SK-N-SH (cell line): ENCODE results near the gene SERPINA7. TPM values are rescaled to one million over a fixed set of nuclear protein-coding genes. Genes with fewer than 3 reads are reported as not detected.

Source experiments
- CTCF ChIA-PET: fragments of 300-600, 350-600 bp; formaldehyde crosslinking; extraction: SDS; loops from one replicate; lab custom pipeline; 2021; lab: Yijun Ruan, JAX
- POLR2A ChIA-PET: fragments of 350-600 bp; sonication (Branson Sonifier 250); formaldehyde crosslinking; extraction: SDS; loops from one replicate; lab custom pipeline; 2020; ENCODE audit warnings: antibody characterized with exemption, inconsistent platforms; lab: Yijun Ruan, JAX
- DNase-seq: peaks from one replicate; pipeline ENCODE4 v3.0.0; 2012
- H2AFZ ChIP-seq: fragments of 200-600 bp; sonication (generic); 2 replicates; pipeline ENCODE4 v1.8.1; 2016; ENCODE audit warnings: antibody characterized with exemption, mild to moderate bottlenecking, low read depth
- H3F3A ChIP-seq: fragments of 200-600 bp; sonication (generic); replicated peaks from 2 replicates; pipeline ENCODE3; 2016; ENCODE audit warnings: antibody characterized with exemption, mild to moderate bottlenecking; ENCODE audit not compliant: insufficient read depth
- H3K27ac ChIP-seq, 2 experiments: fragments of 200-500 bp in 1 of 2; fragments of 200-600 bp in 1 of 2; sonication (Bioruptor generic) in 1 of 2; sonication (generic), shearing (Covaris generic) in 1 of 2; 2 replicates each; pipeline versions ENCODE4 v1.5.1 to v1.6.1; 2014 to 2016; ENCODE audit warnings: low read depth in 2 of 2, inconsistent platforms in 1 of 2, low read length in 1 of 2, mild to moderate bottlenecking in 1 of 2, mixed read lengths in 1 of 2
- H3K27me3 ChIP-seq: fragments of 200-600 bp; sonication (generic), shearing (Covaris generic); 2 replicates; pipeline ENCODE4 v1.6.1; 2016; ENCODE audit warnings: mixed run types; ENCODE audit not compliant: insufficient read depth
- H3K36me3 ChIP-seq, 2 experiments: fragments of 200-500 bp in 1 of 2; fragments of 200-600 bp in 1 of 2; sonication (Bioruptor generic) in 1 of 2; sonication (generic) in 1 of 2; replicated peaks in 1 of 2; 2 replicates each; pipeline versions ENCODE3 to v1.5.1; 2014 to 2016; ENCODE audit warnings: low read length in 1 of 2, mild to moderate bottlenecking in 1 of 2; ENCODE audit not compliant: insufficient read depth in 2 of 2, control insufficient read depth in 1 of 2
- H3K4me1 ChIP-seq, 2 experiments: fragments of 200-500 bp in 1 of 2; fragments of 200-600 bp in 1 of 2; sonication (Bioruptor generic) in 1 of 2; sonication (generic), shearing (Covaris generic) in 1 of 2; 2 replicates each; pipeline versions ENCODE4 v1.5.1 to v1.6.1; 2014 to 2016; ENCODE audit warnings: low read depth in 1 of 2, low read length in 1 of 2, mixed run types in 1 of 2; ENCODE audit not compliant: insufficient read depth in 2 of 2, control insufficient read depth in 1 of 2
- H3K4me2 ChIP-seq: fragments of 200-600 bp; sonication (generic), shearing (Covaris generic); 2 replicates; pipeline ENCODE4 v1.6.1; 2017; ENCODE audit warnings: mixed run types
- H3K4me3 ChIP-seq, 2 experiments: fragments of 200-500 bp in 1 of 2; fragments of 200-600 bp in 1 of 2; sonication (Bioruptor generic) in 1 of 2; sonication (generic), shearing (Covaris generic) in 1 of 2; 2 replicates each; pipeline versions ENCODE4 v1.5.1 to v1.8.1; 2014 to 2016; ENCODE audit warnings: low read depth in 2 of 2, inconsistent platforms in 1 of 2, low read length in 1 of 2, mild to moderate bottlenecking in 1 of 2, mixed read lengths in 1 of 2, moderate library complexity in 1 of 2
- H3K79me2 ChIP-seq: fragments of 200-600 bp; sonication (generic); 2 replicates; pipeline ENCODE4 v1.8.1; 2017; ENCODE audit warnings: mild to moderate bottlenecking; ENCODE audit not compliant: insufficient read depth
- H3K9ac ChIP-seq: fragments of 200-600 bp; sonication (generic); 2 replicates; pipeline ENCODE4 v1.6.1; 2017; ENCODE audit warnings: mixed run types
- H3K9me2 ChIP-seq: fragments of 200-600 bp; sonication (generic); 2 replicates; pipeline ENCODE4 v1.6.1; 2017; ENCODE audit warnings: mixed run types
- H3K9me3 ChIP-seq: fragments of 200-600 bp; sonication (generic); 2 replicates; pipeline ENCODE4 v1.6.1; 2017; ENCODE audit warnings: mixed run types, mild to moderate bottlenecking, moderate library complexity
- H4K20me1 ChIP-seq: fragments of 200-600 bp; sonication (generic); 2 replicates; pipeline ENCODE4 v1.6.1; 2017; ENCODE audit warnings: mild to moderate bottlenecking, mixed run types; ENCODE audit not compliant: insufficient read depth
- CHD2 ChIP-seq: fragments of 150-350 bp; IDR thresholded peaks from 2 replicates; pipeline ENCODE4 v1.6.1; 2018; ENCODE audit warnings: low read length; ENCODE audit not compliant: partially characterized antibody
- FOXJ3 ChIP-seq: sonication (generic); formaldehyde crosslinking; IDR thresholded peaks from 2 replicates; pipeline ENCODE4 v1.5.1; 2020; ENCODE audit warnings: mild to moderate bottlenecking, missing genetic modification reagents
- FOXM1 ChIP-seq: IDR thresholded peaks from 2 replicates; pipeline ENCODE4 v1.4.0; 2012; ENCODE audit warnings: low read depth, mild to moderate bottlenecking
- GATA2 ChIP-seq: sonication (generic); formaldehyde crosslinking; IDR thresholded peaks from 2 replicates; pipeline ENCODE4 v1.5.0; 2020; ENCODE audit warnings: mild to moderate bottlenecking, missing genetic modification reagents
- JUND ChIP-seq: IDR thresholded peaks from 2 replicates; pipeline ENCODE4 v1.4.0; 2012
- MAX ChIP-seq: IDR thresholded peaks from 2 replicates; pipeline ENCODE4 v1.4.0; 2012; ENCODE audit warnings: low read depth
- MXI1 ChIP-seq: IDR thresholded peaks from 2 replicates; pipeline ENCODE4 v1.6.1; 2012; ENCODE audit warnings: mild to moderate bottlenecking, low read depth, low read length, improper control_type of control experiment
- PBX3 ChIP-seq: IDR thresholded peaks from 2 replicates; pipeline ENCODE4; 2012
- RAD21 ChIP-seq: IDR thresholded peaks from 2 replicates; pipeline ENCODE4 v1.6.1; 2012; ENCODE audit warnings: mild to moderate bottlenecking, low read length
- RCOR1 ChIP-seq: fragments of 150-350 bp; IDR thresholded peaks from 2 replicates; pipeline ENCODE4 v1.6.1; 2017; ENCODE audit warnings: antibody characterized with exemption, low read length
- REST ChIP-seq: IDR thresholded peaks from 2 replicates; pipeline ENCODE4 v1.6.1; 2012; ENCODE audit warnings: mild to moderate bottlenecking, low read depth, low read length, moderate library complexity
- TAF1 ChIP-seq: IDR thresholded peaks from 2 replicates; pipeline ENCODE4 v1.6.1; 2012; ENCODE audit warnings: low read depth, mild to moderate bottlenecking, low read length, moderate library complexity, borderline replicate concordance
- TCF12 ChIP-seq: IDR thresholded peaks from 2 replicates; pipeline ENCODE4 v1.4.0; 2012
- USF2 ChIP-seq: fragments of 150-350 bp; IDR thresholded peaks from 2 replicates; pipeline ENCODE4 v1.6.1; 2017; ENCODE audit warnings: antibody characterized with exemption, low read length, low read depth, borderline replicate concordance
- YY1 ChIP-seq: IDR thresholded peaks from 2 replicates; pipeline ENCODE4 v1.4.0; 2012; ENCODE audit warnings: low read depth, mild to moderate bottlenecking
- WGBS: methylation state at CpG from one replicate; pipeline ENCODE4 v1.1.6; 2017; ENCODE audit warnings: low lambda C conversion rate; 5-methylcytosine and 5-hydroxymethylcytosine counted together
- polyA plus RNA-seq, 3 experiments: library from polyadenylated mRNA; depleted of rRNA; stranded (reverse); fragments of >200 nt; gene quantifications; 2 replicates each; pipeline ENCODE4 v1.2.3, GENCODE V29; 2012

The SERPINA7 gene
- polyA plus RNA-seq, 1 of the 3 experiments (the other 2 are of a cell fraction): not detected

GRCh38 chrX:106036716-106037115, 1.8 kb downstream of the SERPINA7 start:
- no peaks in the 10 kb centered on the region for H3K9me3 ChIP-seq
- H3K27me3 ChIP-seq: no peaks in the 10 kb centered on the region; the same call in 1 of the 2 replicates
- no peak overlapping the region for H3K27ac ChIP-seq
- WGBS: 0% methylated on average over 1 of the region's 1 CpG
- TF ChIP-seq FOXJ3: no peak
- no peak for TF ChIP-seq FOXM1
- no peak for TF ChIP-seq RCOR1
- TF ChIP-seq TCF12: no peak
- no peak for TF ChIP-seq YY1
- no peak for TF ChIP-seq CHD2
- TF ChIP-seq PBX3: no peak
- TF ChIP-seq MXI1: no peak
- no peak for TF ChIP-seq TAF1
- no peak for TF ChIP-seq JUND
- no peak for TF ChIP-seq RAD21
- TF ChIP-seq USF2: no peak
- no peak for TF ChIP-seq GATA2 (CRISPR knock-in tag)
- TF ChIP-seq MAX: no peak
- TF ChIP-seq REST: no peak
- TF ChIP-seq, all 33 proteins: peak for 0
- H2AFZ ChIP-seq: no peak overlapping the region
- H3K4me3 ChIP-seq: no peak overlapping the region
- CTCF ChIA-PET: no interaction called here
- H3K9ac ChIP-seq: no peak overlapping the region
- no peaks in the 10 kb centered on the region for H3K79me2 ChIP-seq
- H3F3A ChIP-seq: no peaks in the 10 kb centered on the region
- H3K4me2 ChIP-seq: no peak overlapping the region
- no peaks in the 10 kb centered on the region for H3K36me3 ChIP-seq
- H3K9me2 ChIP-seq: no peaks in the 10 kb centered on the region
- DNase-seq: no peak
- POLR2A ChIA-PET: interaction anchor here (0.5 kb wide), 1 partner anchor 1612 kb away, joined by 3 read pairs; no protein-coding TSS in a partner anchor
- H3K4me1 ChIP-seq: no peaks in the 10 kb centered on the region
- no peaks in the 10 kb centered on the region for H4K20me1 ChIP-seq
